BLaER1 treated with 17β-estradiol and CSF1 and Interleukin-3, amounts not matched to agents 10 nM and 100 nM (cell line): ENCODE data around the gene TRPM4.

Source experiments
- H3K27ac ChIP-seq, 11 experiments: shearing (Covaris generic); formaldehyde crosslinking; 2 replicates each; pipeline ENCODE4 v1.8.1; 2022
- H3K27me3 ChIP-seq, 11 experiments: shearing (Covaris generic); formaldehyde crosslinking; 2 replicates each; pipeline ENCODE4 v1.8.1; 2022
- H3K36me3 ChIP-seq, 11 experiments: shearing (Covaris generic); formaldehyde crosslinking; 2 replicates each; pipeline ENCODE4 v1.8.1; 2022
- H3K4me1 ChIP-seq, 10 experiments: shearing (Covaris generic); formaldehyde crosslinking; 2 replicates each; pipeline ENCODE4 v1.8.1; 2022
- H3K4me2 ChIP-seq, 11 experiments: shearing (Covaris generic); formaldehyde crosslinking; 2 replicates each; pipeline ENCODE4 v1.8.1; 2022
- H3K4me3 ChIP-seq, 10 experiments: shearing (Covaris generic); formaldehyde crosslinking; 2 replicates each; pipeline ENCODE4 v1.8.1; 2022
- H3K9ac ChIP-seq, 11 experiments: shearing (Covaris generic); formaldehyde crosslinking; 2 replicates each; pipeline ENCODE4 v1.8.1; 2022
- H3K9me3 ChIP-seq, 11 experiments: shearing (Covaris generic); formaldehyde crosslinking; replicated peaks in 1 of 11; 2 replicates each; pipeline ENCODE4 v1.8.1; 2022
- H4K20me1 ChIP-seq, 11 experiments: shearing (Covaris generic); formaldehyde crosslinking; 2 replicates each; pipeline ENCODE4 v1.8.1; 2022
- Cebpa-rat ChIP-seq, 11 experiments: shearing (Covaris generic); IDR thresholded peaks; 2 replicates each; pipeline ENCODE4 v1.8.1; 2022

The TRPM4 gene

GRCh38 chr19:49182848-49183375 lies 25.3 kb downstream of the TRPM4 start:
- TF ChIP-seq Cebpa-rat (IDR thresholded peaks at IDR 0.05) = no peak
- Histone ChIP-seq H3K27ac (no peak overlapping the region; a peak in 1 of 22 replicates), H4K20me1 (no peaks in the 10 kb centered on the region), H3K9me3 (peaks cover 22 to 38% (median 34%) of the 10 kb centered on the region in 11 experiments), H3K4me3 (no peak overlapping the region; a peak in 1 of 20 replicates), H3K4me2 (peak overlapping the region in 2 of 11 experiments; percentile 28 to 31; a peak in 4 of 22 replicates), H3K9ac (no peak overlapping the region), H3K36me3 (peaks cover 0 to 78% (median 17%) of the 10 kb centered on the region in 11 experiments; a peak in 13 of 22 replicates), H3K4me1 (peaks cover 2 to 39% (median 17%) of the 10 kb centered on the region in 10 experiments), H3K27me3 (no peaks in the 10 kb centered on the region)

- TF ChIP-seq Cebpa-rat (IDR thresholded peaks at IDR 0.05) = no peak
Observed at GRCh38 chr19:49186108-49186507, 28.5 kb downstream of the TRPM4 start.

GRCh38 chr19:49188626-49189200 lies 31.1 kb downstream of the TRPM4 start:
- peaks cover 5 to 35% (median 22%) of the 10 kb centered on the region in 11 experiments; a peak in 21 of 22 replicates for H3K9me3 ChIP-seq
- H3K4me3 ChIP-seq = no peak overlapping the region

More at GRCh38 chr19:49186108-49186507, 28.5 kb downstream of the TRPM4 start:
- H3K4me2 ChIP-seq = peak overlapping the region in 5 of 11 experiments; percentile 4 to 48 (median 40); a peak in 8 of 22 replicates
- H3K36me3 ChIP-seq = peaks cover 0 to 91% (median 23%) of the 10 kb centered on the region in 11 experiments; a peak in 14 of 22 replicates
- H3K4me1 ChIP-seq = peaks cover 14 to 49% (median 28%) of the 10 kb centered on the region in 10 experiments
- peaks cover 22 to 48% (median 38%) of the 10 kb centered on the region in 11 experiments for H3K9me3 ChIP-seq
- no peaks in the 10 kb centered on the region for H3K27me3 ChIP-seq
- no peaks in the 10 kb centered on the region for H4K20me1 ChIP-seq
- peak overlapping the region in 1 of 11 experiments; percentile 0; a peak in 1 of 22 replicates for H3K9ac ChIP-seq
- no peak overlapping the region for H3K4me3 ChIP-seq
- peak overlapping the region in 4 of 11 experiments; percentile 29 to 47 (median 39); a peak in 8 of 22 replicates for H3K27ac ChIP-seq

GRCh38 chr19:49189259-49189658 lies 31.7 kb downstream of the TRPM4 start:
- Histone ChIP-seq H3K27me3 (no peaks in the 10 kb centered on the region), H3K4me3 (peak overlapping the region in 2 of 10 experiments; percentile 7 to 16; a peak in 2 of 20 replicates), H3K9me3 (peaks cover 0 to 30% (median 17%) of the 10 kb centered on the region in 11 experiments; a peak in 20 of 22 replicates), H4K20me1 (no peaks in the 10 kb centered on the region), H3K4me1 (peaks cover 14 to 41% (median 28%) of the 10 kb centered on the region in 10 experiments), H3K9ac (no peak overlapping the region), H3K27ac (peak overlapping the region in 7 of 11 experiments; percentile 29 to 53 (median 39); a peak in 11 of 22 replicates), H3K4me2 (peak overlapping the region; percentile 4 to 79 (median 66)), H3K36me3 (peaks cover 0 to 85% (median 11%) of the 10 kb centered on the region in 11 experiments; a peak in 14 of 22 replicates)
- TF ChIP-seq Cebpa-rat (IDR thresholded peaks at IDR 0.05) = no peak

More at GRCh38 chr19:49188626-49189200, 31.1 kb downstream of the TRPM4 start:
- Histone ChIP-seq H3K36me3 (peaks cover 0 to 90% (median 12%) of the 10 kb centered on the region in 11 experiments; a peak in 14 of 22 replicates), H3K27me3 (no peaks in the 10 kb centered on the region), H3K4me2 (peak overlapping the region in 10 of 11 experiments; percentile 4 to 79 (median 66); a peak in 19 of 22 replicates), H3K27ac (peak overlapping the region in 6 of 11 experiments; percentile 29 to 53 (median 37); a peak in 8 of 22 replicates), H3K9ac (no peak overlapping the region), H3K4me1 (peaks cover 14 to 41% (median 28%) of the 10 kb centered on the region in 10 experiments), H4K20me1 (no peaks in the 10 kb centered on the region)
- no peak for TF ChIP-seq Cebpa-rat (IDR thresholded peaks at IDR 0.05)

GRCh38 chr19:49190781-49191180 lies 33.2 kb downstream of the TRPM4 start:
- Histone ChIP-seq H3K4me2 (no peak overlapping the region), H3K27me3 (no peaks in the 10 kb centered on the region), H3K4me1 (peaks cover 22 to 49% (median 33%) of the 10 kb centered on the region in 10 experiments), H4K20me1 (no peaks in the 10 kb centered on the region), H3K27ac (no peak overlapping the region), H3K36me3 (peaks cover 0 to 72% (median 11%) of the 10 kb centered on the region in 11 experiments; a peak in 13 of 22 replicates), H3K9me3 (peaks cover 0 to 20% (median 5%) of the 10 kb centered on the region in 11 experiments; a peak in 11 of 22 replicates), H3K9ac (no peak overlapping the region), H3K4me3 (no peak overlapping the region)
- TF ChIP-seq Cebpa-rat (IDR thresholded peaks at IDR 0.05) = no peak

GRCh38 chr19:49193822-49194394 lies 36.3 kb downstream of the TRPM4 start:
- Histone ChIP-seq H3K4me3 (no peak overlapping the region), H3K27ac (no peak overlapping the region), H3K27me3 (no peaks in the 10 kb centered on the region), H3K36me3 (peaks cover 0 to 59% (median 11%) of the 10 kb centered on the region in 11 experiments; a peak in 13 of 22 replicates), H3K9ac (no peak overlapping the region), H3K9me3 (peaks cover 0 to 20% (median 5%) of the 10 kb centered on the region in 11 experiments; a peak in 11 of 22 replicates), H3K4me2 (peak overlapping the region in 1 of 11 experiments; percentile 2; a peak in 1 of 22 replicates), H4K20me1 (no peaks in the 10 kb centered on the region), H3K4me1 (peaks cover 22 to 61% (median 51%) of the 10 kb centered on the region in 10 experiments)
- no peak for TF ChIP-seq Cebpa-rat (IDR thresholded peaks at IDR 0.05)

GRCh38 chr19:49194408-49194807 lies 36.8 kb downstream of the TRPM4 start:
- Histone ChIP-seq H3K4me2 (peak overlapping the region in 6 of 11 experiments; percentile 18 to 60 (median 50); a peak in 8 of 22 replicates), H3K36me3 (peaks cover 0 to 54% (median 11%) of the 10 kb centered on the region in 11 experiments; a peak in 13 of 22 replicates), H3K9me3 (peaks cover 0 to 20% (median 5%) of the 10 kb centered on the region in 11 experiments; a peak in 11 of 22 replicates), H3K4me1 (peaks cover 21 to 61% (median 50%) of the 10 kb centered on the region in 10 experiments), H4K20me1 (no peaks in the 10 kb centered on the region), H3K27ac (no peak overlapping the region), H3K9ac (no peak overlapping the region), H3K4me3 (no peak overlapping the region), H3K27me3 (no peaks in the 10 kb centered on the region)
- TF ChIP-seq Cebpa-rat (IDR thresholded peaks at IDR 0.05) = no peak

GRCh38 chr19:49196527-49197240 lies 39.1 kb downstream of the TRPM4 start:
- TF ChIP-seq Cebpa-rat (IDR thresholded peaks at IDR 0.05) = no peak
- no peaks in the 10 kb centered on the region for H4K20me1 ChIP-seq
- peaks cover 0 to 4% (median 0%) of the 10 kb centered on the region in 11 experiments; a peak in 6 of 22 replicates for H3K9me3 ChIP-seq
- H3K36me3 ChIP-seq = peaks cover 0 to 45% (median 2%) of the 10 kb centered on the region in 11 experiments; a peak in 12 of 22 replicates
- H3K4me2 ChIP-seq = peak overlapping the region; percentile 50 to 89 (median 75)
- H3K27ac ChIP-seq = peak overlapping the region in 5 of 11 experiments; percentile 6 to 43 (median 19); a peak in 3 of 22 replicates
- H3K4me3 ChIP-seq = peak overlapping the region in 1 of 10 experiments; percentile 29; a peak in 1 of 20 replicates
- no peaks in the 10 kb centered on the region for H3K27me3 ChIP-seq
- peak overlapping the region in 9 of 11 experiments; percentile 6 to 60 (median 49); a peak in 16 of 22 replicates for H3K9ac ChIP-seq
- peaks cover 25 to 67% (median 52%) of the 10 kb centered on the region in 10 experiments for H3K4me1 ChIP-seq
